ENCODE measurements around the gene ZNF469. TPM values are rescaled to one million over a fixed set of nuclear protein-coding genes. Genes with fewer than 3 reads are reported as not detected.

The ZNF469 gene
- total RNA-seq, 1 experiment from 2014 or later = 3.2 TPM

DNA sequence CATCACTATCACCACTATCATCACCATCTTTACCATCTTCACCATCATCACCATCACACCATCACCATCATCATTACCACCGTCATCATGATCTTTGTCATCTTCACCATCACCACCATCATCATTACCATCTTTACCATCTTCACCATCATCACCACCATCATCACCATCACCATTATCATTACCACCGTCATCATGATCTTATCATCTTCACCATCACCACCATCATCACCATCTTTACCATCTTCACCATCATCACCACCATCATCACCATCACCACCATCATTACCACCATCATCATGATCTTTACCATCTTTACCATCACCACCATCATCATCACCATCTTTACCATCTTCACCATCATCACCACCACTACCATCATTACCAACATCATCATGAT lies 10.2 kb upstream of the ZNF469 start:
- Mint-ChIP-seq H3K4me1 (no peaks in the 10 kb centered on the region), H3K27ac (no peak overlapping the region), H3K4me3 (no peak overlapping the region), H3K36me3 (no peaks in the 10 kb centered on the region), H3K27me3 (ENCODE audit: low read depth) (no peaks in the 10 kb centered on the region), H3K9me3 (no peaks in the 10 kb centered on the region; the same call in 1 of the 2 replicates)
- DNase-seq (ENCODE audit: low spot score) = no peak
- TF ChIP-seq NFE2L1 (CRISPR knock-in tag; IDR thresholded peaks at IDR 0.05) (no peak), PRRX2 (CRISPR knock-in tag; IDR thresholded peaks at IDR 0.05) (no peak)
- TF ChIP-seq, protein P1, sequence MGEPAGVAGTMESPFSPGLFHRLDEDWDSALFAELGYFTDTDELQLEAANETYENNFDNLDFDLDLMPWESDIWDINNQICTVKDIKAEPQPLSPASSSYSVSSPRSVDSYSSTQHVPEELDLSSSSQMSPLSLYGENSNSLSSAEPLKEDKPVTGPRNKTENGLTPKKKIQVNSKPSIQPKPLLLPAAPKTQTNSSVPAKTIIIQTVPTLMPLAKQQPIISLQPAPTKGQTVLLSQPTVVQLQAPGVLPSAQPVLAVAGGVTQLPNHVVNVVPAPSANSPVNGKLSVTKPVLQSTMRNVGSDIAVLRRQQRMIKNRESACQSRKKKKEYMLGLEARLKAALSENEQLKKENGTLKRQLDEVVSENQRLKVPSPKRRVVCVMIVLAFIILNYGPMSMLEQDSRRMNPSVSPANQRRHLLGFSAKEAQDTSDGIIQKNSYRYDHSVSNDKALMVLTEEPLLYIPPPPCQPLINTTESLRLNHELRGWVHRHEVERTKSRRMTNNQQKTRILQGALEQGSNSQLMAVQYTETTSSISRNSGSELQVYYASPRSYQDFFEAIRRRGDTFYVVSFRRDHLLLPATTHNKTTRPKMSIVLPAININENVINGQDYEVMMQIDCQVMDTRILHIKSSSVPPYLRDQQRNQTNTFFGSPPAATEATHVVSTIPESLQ (CRISPR knock-in tag; IDR thresholded peaks at IDR 0.05) = no peak
- ChIA-PET POLR2A (no interaction called here), CTCF (no interaction called here)
- ATAC-seq = no peak

DNA sequence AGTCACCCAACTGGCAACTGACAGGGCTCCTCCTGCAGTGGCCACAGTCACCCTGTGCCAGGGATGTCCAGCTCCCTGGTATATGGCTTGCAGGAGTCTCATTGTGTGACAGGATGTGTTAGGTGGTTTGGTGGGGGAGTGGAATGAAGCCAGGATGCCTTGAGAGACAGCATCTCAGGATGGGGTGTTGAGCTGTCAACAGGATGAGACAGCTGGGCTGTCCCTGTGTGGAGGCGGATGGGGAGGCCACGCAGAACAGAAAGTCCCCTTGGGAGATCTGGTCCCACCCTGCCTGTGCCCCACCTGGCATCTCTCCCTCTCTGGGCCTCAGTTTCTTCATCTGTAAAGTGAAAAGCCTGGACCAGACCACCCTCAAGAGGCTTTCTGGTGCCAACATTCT lies 9.5 kb upstream of the ZNF469 start:
- H3K4me3 Mint-ChIP-seq = no peak overlapping the region
- ATAC-seq (no peak), DNase-seq (ENCODE audit: low spot score) (no peak)
- H3K27me3 Mint-ChIP-seq (ENCODE audit: low read depth) = no peaks in the 10 kb centered on the region
- no peak for TF ChIP-seq GTF2I (CRISPR knock-in tag; conservative IDR thresholded peaks at IDR 0.05)
- no peak for TF ChIP-seq ATF2 (CRISPR knock-in tag; IDR thresholded peaks at IDR 0.05; ENCODE audit: borderline replicate concordance, low read depth)
- TF ChIP-seq, protein P2, sequence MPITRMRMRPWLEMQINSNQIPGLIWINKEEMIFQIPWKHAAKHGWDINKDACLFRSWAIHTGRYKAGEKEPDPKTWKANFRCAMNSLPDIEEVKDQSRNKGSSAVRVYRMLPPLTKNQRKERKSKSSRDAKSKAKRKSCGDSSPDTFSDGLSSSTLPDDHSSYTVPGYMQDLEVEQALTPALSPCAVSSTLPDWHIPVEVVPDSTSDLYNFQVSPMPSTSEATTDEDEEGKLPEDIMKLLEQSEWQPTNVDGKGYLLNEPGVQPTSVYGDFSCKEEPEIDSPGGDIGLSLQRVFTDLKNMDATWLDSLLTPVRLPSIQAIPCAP (CRISPR knock-in tag; IDR thresholded peaks at IDR 0.05) = no peak
- no peak for TF ChIP-seq KAT7 (CRISPR knock-in tag; IDR thresholded peaks at IDR 0.05; ENCODE audit: borderline replicate concordance)
- no peaks in the 10 kb centered on the region for H3K9me3 Mint-ChIP-seq
- H3K4me1 Mint-ChIP-seq = no peaks in the 10 kb centered on the region
- CTCF ChIA-PET = no interaction called here
- POLR2A ChIA-PET = no interaction called here
- H3K27ac Mint-ChIP-seq = no peak overlapping the region
- no peaks in the 10 kb centered on the region for H3K36me3 Mint-ChIP-seq

- no peaks in the 10 kb centered on the region for H3K9me3 Mint-ChIP-seq
- no peaks in the 10 kb centered on the region for H3K36me3 Mint-ChIP-seq
- no peaks in the 10 kb centered on the region for H3K4me1 Mint-ChIP-seq
- no peak for ATAC-seq
- ChIA-PET POLR2A (no interaction called here), CTCF (interaction anchor here (0.8 to 1.0 kb wide), 2 partner anchors 33 to 64 kb away, joined by 3 to 6 read pairs; no protein-coding TSS in a partner anchor)
- no peaks in the 10 kb centered on the region for H3K27me3 Mint-ChIP-seq (ENCODE audit: low read depth)
- H3K27ac Mint-ChIP-seq = no peak overlapping the region
- DNase-seq (ENCODE audit: low spot score) = no peak
- no peak overlapping the region for H3K4me3 Mint-ChIP-seq
- TF ChIP-seq ZNF396 (CRISPR knock-in tag; IDR thresholded peaks at IDR 0.05; ENCODE audit: borderline replicate concordance) = no peak
- no peak for TF ChIP-seq NFE2L1 (CRISPR knock-in tag; IDR thresholded peaks at IDR 0.05)
- TF ChIP-seq ZMAT4 (CRISPR knock-in tag; IDR thresholded peaks at IDR 0.05) = no peak
- TF ChIP-seq, protein P3, sequence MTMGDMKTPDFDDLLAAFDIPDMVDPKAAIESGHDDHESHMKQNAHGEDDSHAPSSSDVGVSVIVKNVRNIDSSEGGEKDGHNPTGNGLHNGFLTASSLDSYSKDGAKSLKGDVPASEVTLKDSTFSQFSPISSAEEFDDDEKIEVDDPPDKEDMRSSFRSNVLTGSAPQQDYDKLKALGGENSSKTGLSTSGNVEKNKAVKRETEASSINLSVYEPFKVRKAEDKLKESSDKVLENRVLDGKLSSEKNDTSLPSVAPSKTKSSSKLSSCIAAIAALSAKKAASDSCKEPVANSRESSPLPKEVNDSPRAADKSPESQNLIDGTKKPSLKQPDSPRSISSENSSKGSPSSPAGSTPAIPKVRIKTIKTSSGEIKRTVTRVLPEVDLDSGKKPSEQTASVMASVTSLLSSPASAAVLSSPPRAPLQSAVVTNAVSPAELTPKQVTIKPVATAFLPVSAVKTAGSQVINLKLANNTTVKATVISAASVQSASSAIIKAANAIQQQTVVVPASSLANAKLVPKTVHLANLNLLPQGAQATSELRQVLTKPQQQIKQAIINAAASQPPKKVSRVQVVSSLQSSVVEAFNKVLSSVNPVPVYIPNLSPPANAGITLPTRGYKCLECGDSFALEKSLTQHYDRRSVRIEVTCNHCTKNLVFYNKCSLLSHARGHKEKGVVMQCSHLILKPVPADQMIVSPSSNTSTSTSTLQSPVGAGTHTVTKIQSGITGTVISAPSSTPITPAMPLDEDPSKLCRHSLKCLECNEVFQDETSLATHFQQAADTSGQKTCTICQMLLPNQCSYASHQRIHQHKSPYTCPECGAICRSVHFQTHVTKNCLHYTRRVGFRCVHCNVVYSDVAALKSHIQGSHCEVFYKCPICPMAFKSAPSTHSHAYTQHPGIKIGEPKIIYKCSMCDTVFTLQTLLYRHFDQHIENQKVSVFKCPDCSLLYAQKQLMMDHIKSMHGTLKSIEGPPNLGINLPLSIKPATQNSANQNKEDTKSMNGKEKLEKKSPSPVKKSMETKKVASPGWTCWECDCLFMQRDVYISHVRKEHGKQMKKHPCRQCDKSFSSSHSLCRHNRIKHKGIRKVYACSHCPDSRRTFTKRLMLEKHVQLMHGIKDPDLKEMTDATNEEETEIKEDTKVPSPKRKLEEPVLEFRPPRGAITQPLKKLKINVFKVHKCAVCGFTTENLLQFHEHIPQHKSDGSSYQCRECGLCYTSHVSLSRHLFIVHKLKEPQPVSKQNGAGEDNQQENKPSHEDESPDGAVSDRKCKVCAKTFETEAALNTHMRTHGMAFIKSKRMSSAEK (CRISPR knock-in tag; IDR thresholded peaks at IDR 0.05; ENCODE audit: borderline replicate concordance) = no peak
- TF ChIP-seq, protein P4, sequence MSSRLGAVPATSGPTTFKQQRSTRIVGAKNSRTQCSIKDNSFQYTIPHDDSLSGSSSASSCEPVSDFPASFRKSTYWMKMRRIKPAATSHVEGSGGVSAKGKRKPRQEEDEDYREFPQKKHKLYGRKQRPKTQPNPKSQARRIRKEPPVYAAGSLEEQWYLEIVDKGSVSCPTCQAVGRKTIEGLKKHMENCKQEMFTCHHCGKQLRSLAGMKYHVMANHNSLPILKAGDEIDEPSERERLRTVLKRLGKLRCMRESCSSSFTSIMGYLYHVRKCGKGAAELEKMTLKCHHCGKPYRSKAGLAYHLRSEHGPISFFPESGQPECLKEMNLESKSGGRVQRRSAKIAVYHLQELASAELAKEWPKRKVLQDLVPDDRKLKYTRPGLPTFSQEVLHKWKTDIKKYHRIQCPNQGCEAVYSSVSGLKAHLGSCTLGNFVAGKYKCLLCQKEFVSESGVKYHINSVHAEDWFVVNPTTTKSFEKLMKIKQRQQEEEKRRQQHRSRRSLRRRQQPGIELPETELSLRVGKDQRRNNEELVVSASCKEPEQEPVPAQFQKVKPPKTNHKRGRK (CRISPR knock-in tag; IDR thresholded peaks at IDR 0.05; ENCODE audit: borderline replicate concordance) = no peak
- no peak for TF ChIP-seq ZNF425 (CRISPR knock-in tag; conservative IDR thresholded peaks at IDR 0.05)
- TF ChIP-seq, protein P5, sequence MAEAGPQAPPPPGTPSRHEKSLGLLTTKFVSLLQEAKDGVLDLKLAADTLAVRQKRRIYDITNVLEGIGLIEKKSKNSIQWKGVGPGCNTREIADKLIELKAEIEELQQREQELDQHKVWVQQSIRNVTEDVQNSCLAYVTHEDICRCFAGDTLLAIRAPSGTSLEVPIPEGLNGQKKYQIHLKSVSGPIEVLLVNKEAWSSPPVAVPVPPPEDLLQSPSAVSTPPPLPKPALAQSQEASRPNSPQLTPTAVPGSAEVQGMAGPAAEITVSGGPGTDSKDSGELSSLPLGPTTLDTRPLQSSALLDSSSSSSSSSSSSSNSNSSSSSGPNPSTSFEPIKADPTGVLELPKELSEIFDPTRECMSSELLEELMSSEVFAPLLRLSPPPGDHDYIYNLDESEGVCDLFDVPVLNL (CRISPR knock-in tag; IDR thresholded peaks at IDR 0.05; ENCODE audit: borderline replicate concordance, low read depth) = no peak
- no peak for TF ChIP-seq JUN (CRISPR knock-in tag; IDR thresholded peaks at IDR 0.05)
- no peak for TF ChIP-seq ZNF121 (CRISPR knock-in tag; IDR thresholded peaks at IDR 0.05)
These were observed 8.7 kb upstream of the ZNF469 start for GRCh38 chr16:88373927-88374492.

All from WTC11 (cell line).